H1 (cell line): ENCODE results near the gene HES7. TPM values are rescaled to one million over a fixed set of nuclear protein-coding genes. Genes with fewer than 3 reads are reported as not detected.

Experiments
- BRCA1 ChIP-seq: IDR thresholded peaks from 2 replicates; pipeline ENCODE4 v1.6.1; 2012; ENCODE audit warnings: low read depth, low read length, improper control_type of control experiment
- CHD7 ChIP-seq: fragments of 300-600 bp; sonication (generic); IDR thresholded peaks from 2 replicates; pipeline ENCODE4 v1.7.1; 2012; ENCODE audit warnings: low read length, moderate library complexity, mild to moderate bottlenecking, inconsistent platforms; ENCODE audit not compliant: insufficient replicate concordance
- CREB1 ChIP-seq: IDR thresholded peaks from 2 replicates; pipeline ENCODE4 v1.6.1; 2012; ENCODE audit warnings: inconsistent platforms
- KDM5A ChIP-seq: fragments of 200-600 bp; IDR thresholded peaks from 2 replicates; pipeline ENCODE4 v1.7.1; 2012; ENCODE audit warnings: mild to moderate bottlenecking, low read length, inconsistent platforms, mixed read lengths
- MAFK ChIP-seq: IDR thresholded peaks from 2 replicates; pipeline ENCODE4 v1.6.1; 2012; ENCODE audit warnings: low read depth, mild to moderate bottlenecking, improper control_type of control experiment, low read length
- NANOG ChIP-seq: IDR thresholded peaks from 2 replicates; pipeline ENCODE4 v1.6.1; 2011; ENCODE audit warnings: low read length, low read depth, mild to moderate bottlenecking, inconsistent platforms; ENCODE audit not compliant: insufficient read depth, poor library complexity, severe bottlenecking
- RAD21 ChIP-seq, 2 experiments: IDR thresholded peaks in 1 of 2; conservative IDR thresholded peaks in 1 of 2; 2 replicates each; pipeline ENCODE4 v1.6.1; 2011; ENCODE audit warnings: low read depth in 2 of 2, low read length in 2 of 2, improper control_type of control experiment in 1 of 2, inconsistent platforms in 1 of 2, mild to moderate bottlenecking in 1 of 2, moderate library complexity in 1 of 2
- SUZ12 ChIP-seq: fragments of 200-600 bp; sonication (generic); IDR thresholded peaks from 2 replicates; pipeline ENCODE4 v1.6.1; 2012; ENCODE audit warnings: mild to moderate bottlenecking, inconsistent platforms, low read length, moderate library complexity, mixed read lengths
- USF2 ChIP-seq: IDR thresholded peaks from 2 replicates; pipeline ENCODE4 v1.6.1; 2011; ENCODE audit warnings: low read length, improper control_type of control experiment
- polyA plus RNA-seq, 7 experiments: library from polyadenylated mRNA; depleted of rRNA in 3 of 7; stranded (reverse) in 5 of 7; unstranded in 2 of 7; fragments of >200 nt in 5 of 7; fragments of 200-250 nt in 2 of 7; gene quantifications; 1 replicate in 5 of 7; 2 replicates in 1 of 7; 4 replicates in 1 of 7; pipeline versions ENCODE4 v1.2.1 to v1.2.3, GENCODE V29; 2011 to 2013; ENCODE audit warnings: missing spikeins in 2 of 7, mixed read lengths in 2 of 7
- total RNA-seq: library from RNA; stranded (reverse); fragmentation: NEBNext Ultra II Directional; extraction: Animal tissue kit (Norgen Biotek cat#: 25700); gene quantifications from 2 replicates; pipeline ENCODE4 v1.2.1, GENCODE V29; 2021

The HES7 gene
- total and polyA plus RNA-seq, 2 of the 8 experiments (the other 6 are each of a cell fraction or from before 2014, with no cell fraction given) = 0.20 to 0.32 TPM

- no peak for TF ChIP-seq CHD7
- peak; percentile 28; the same call in 1 of the 2 replicates for TF ChIP-seq CREB1
- no peak for TF ChIP-seq NANOG
- peak; percentile 56 to 68 for TF ChIP-seq RAD21 (IDR thresholded peaks at IDR 0.05 in 1 of 2, conservative IDR thresholded peaks at IDR 0.05 in 1 of 2; ENCODE audit: low read depth in 2 of 2, low read length in 2 of 2)
- TF ChIP-seq USF2 = no peak
- no peak for TF ChIP-seq MAFK
- TF ChIP-seq KDM5A = no peak
- TF ChIP-seq SUZ12 = no peak
- no peak for TF ChIP-seq BRCA1
These were observed 34.5 kb upstream of the HES7 start (continued) for GRCh38 chr17:8158267-8159031.
